SK-N-MC (cell line): ENCODE results near the gene PRG3.

Experiments
- EZH2 ChIP-seq: fragments of 200-600 bp; sonication (generic); IDR thresholded peaks from one replicate; pipeline ENCODE4 v1.6.1; 2017; ENCODE audit warnings: antibody characterized with exemption
- FOXP2 ChIP-seq: optimal IDR thresholded peaks from 2 replicates; pipeline ENCODE3; 2011; ENCODE audit warnings: mild to moderate bottlenecking, moderate library complexity; ENCODE audit not compliant: insufficient read depth; ENCODE audit errors: extremely low read length, control extremely low read depth
- POLR2AphosphoS5 ChIP-seq: IDR thresholded peaks from 2 replicates; pipeline ENCODE4 v1.6.1; 2012; ENCODE audit warnings: mild to moderate bottlenecking, low read depth, low read length, borderline replicate concordance

DNA sequence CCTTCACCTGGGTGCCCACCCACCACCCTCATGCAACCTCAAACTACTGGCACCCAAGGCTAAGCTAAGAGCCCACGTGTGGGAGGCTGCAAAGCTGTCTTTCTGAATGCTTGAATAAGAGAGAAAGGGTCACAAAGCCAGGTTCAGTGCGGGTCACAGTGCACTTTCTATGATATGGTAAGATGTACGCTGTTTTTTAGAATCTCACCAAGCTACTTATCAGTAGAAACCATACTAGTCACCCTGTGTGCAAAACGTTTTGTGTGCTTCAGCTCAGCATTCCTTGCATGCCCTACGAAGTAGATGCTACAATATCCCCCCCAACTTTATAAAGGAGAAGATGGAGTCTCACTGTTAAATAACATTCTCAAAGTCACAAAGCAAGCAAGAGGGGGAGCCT is 27.9 kb downstream of the PRG3 start:
- no peak for TF ChIP-seq POLR2AphosphoS5
- TF ChIP-seq EZH2, result no peak
- no peak for TF ChIP-seq FOXP2
